Measurements from ENCODE around the gene KCNN1. TPM values are rescaled to one million over a fixed set of nuclear protein-coding genes. Genes with fewer than 3 reads are reported as not detected.
A peak's percentile ranks its signal among the peaks of the same experiment; 100 is the strongest.

The KCNN1 gene
- total and polyA plus RNA-seq, 2 of the 13 experiments (the other 11 are each of a cell fraction or from before 2014, with no cell fraction given): 0.04 TPM; not detected in 1

GRCh38 chr19:18000915-18001776 is 34.2 kb downstream of the KCNN1 start (continued):
- TF ChIP-seq SNAPC4 (CRISPR knock-in tag; IDR thresholded peaks at IDR 0.05) (no peak), ZNF430 (CRISPR knock-in tag; IDR thresholded peaks at IDR 0.05) (peak; percentile 85), RARA (CRISPR knock-in tag; IDR thresholded peaks at IDR 0.05) (peak; percentile 39; the same call in 1 of the 2 replicates), ARNTL (CRISPR knock-in tag; IDR thresholded peaks at IDR 0.05) (peak; percentile 61; the same call in 1 of the 2 replicates), CENPT (CRISPR knock-in tag; IDR thresholded peaks at IDR 0.05; ENCODE audit: low read depth) (peak; percentile 78; the same call in 1 of the 2 replicates), ZBTB2 (CRISPR knock-in tag; IDR thresholded peaks at IDR 0.05; ENCODE audit: low read depth) (peak; percentile 52; the same call in 1 of the 2 replicates), HNRNPLL (IDR thresholded peaks at IDR 0.05; ENCODE audit: low read depth, low read length, poor library complexity, severe bottlenecking) (peak; percentile 40), PCBP1 (IDR thresholded peaks at IDR 0.05; ENCODE audit: borderline replicate concordance, low read depth, low read length) (peak; percentile 84; the same call in 1 of the 2 replicates), ELF1 (CRISPR knock-in tag; IDR thresholded peaks at IDR 0.05) (peak; percentile 58; the same call in 1 of the 2 replicates), MEF2D (CRISPR knock-in tag; IDR thresholded peaks at IDR 0.05) (no peak), ZSCAN5A (CRISPR knock-in tag; IDR thresholded peaks at IDR 0.05; ENCODE audit: borderline replicate concordance) (no peak), IRF9 (CRISPR knock-in tag; IDR thresholded peaks at IDR 0.05; ENCODE audit: borderline replicate concordance) (peak; percentile 74; the same call in 1 of the 2 replicates), PRDM10 (CRISPR knock-in tag; IDR thresholded peaks at IDR 0.05; ENCODE audit: low read depth) (no peak), NFE2L2 (IDR thresholded peaks at IDR 0.05; ENCODE audit: low read length) (no peak), FOXK2 (IDR thresholded peaks at IDR 0.05) (no peak)
